LNCaP clone FGC (cell line): ENCODE results near the gene LOXHD1.

ENCODE experiments used
- DNase-seq: peaks from one replicate; pipeline ENCODE4 v3.0.0-alpha.2; 2011; ENCODE audit warnings: low read depth
- H3K4me3 ChIP-seq: 2 replicates; pipeline ENCODE4 v1.5.1; 2011; ENCODE audit warnings: mild to moderate bottlenecking, low read depth, low read length, control low read depth
- CTCF ChIP-seq: IDR thresholded peaks from 2 replicates; pipeline ENCODE4 v1.5.1; 2012; ENCODE audit warnings: mild to moderate bottlenecking; ENCODE audit not compliant: control insufficient read depth, insufficient read depth; ENCODE audit errors: extremely low read depth

LOXHD1 gene

GRCh38 chr18:46566111-46566510 is 90.9 kb downstream of the LOXHD1 start:
- TF ChIP-seq CTCF: no peak
- H3K4me3 ChIP-seq: no peak overlapping the region

GRCh38 chr18:46565256-46565655 is 91.8 kb downstream of the LOXHD1 start:
- DNase-seq: no peak
- H3K4me3 ChIP-seq: no peak overlapping the region
- no peak for TF ChIP-seq CTCF

More at GRCh38 chr18:46566111-46566510, 90.9 kb downstream of the LOXHD1 start:
- DNase-seq: no peak

GRCh38 chr18:46563317-46563716 is 93.7 kb downstream of the LOXHD1 start:
- TF ChIP-seq CTCF: no peak
- DNase-seq: no peak
- H3K4me3 ChIP-seq: no peak overlapping the region

GRCh38 chr18:46562674-46563192 is 94.3 kb downstream of the LOXHD1 start:
- no peak overlapping the region for H3K4me3 ChIP-seq
- no peak for TF ChIP-seq CTCF
- DNase-seq: no peak

GRCh38 chr18:46560671-46561045 is 96.4 kb downstream of the LOXHD1 start:
- no peak overlapping the region for H3K4me3 ChIP-seq
- TF ChIP-seq CTCF: no peak
- no peak for DNase-seq

GRCh38 chr18:46559946-46560670 is 96.9 kb downstream of the LOXHD1 start:
- no peak overlapping the region for H3K4me3 ChIP-seq
- TF ChIP-seq CTCF: no peak
- no peak for DNase-seq

GRCh38 chr18:46559296-46559695 is 97.7 kb downstream of the LOXHD1 start:
- no peak for TF ChIP-seq CTCF
- no peak overlapping the region for H3K4me3 ChIP-seq
- no peak for DNase-seq
